Endodermal cell (in vitro differentiated cells): ENCODE results near the gene DCPS. TPM values are rescaled to one million over a fixed set of nuclear protein-coding genes. Genes with fewer than 3 reads are reported as not detected.
"Not testable (repeated sequence)": the region's sequence is repeated elsewhere in the genome, so short reads cannot be mapped to it uniquely, and the experiment has no call there.

Experiments
- DNase-seq: peaks from one replicate; pipeline ENCODE4 v3.0.0-alpha.2; 2017
- H3K27ac ChIP-seq: 2 replicates; pipeline ENCODE4 v1.5.1; 2013; ENCODE audit warnings: mild to moderate bottlenecking, low read depth, low read length, moderate library complexity
- H3K27me3 ChIP-seq: 2 replicates; pipeline ENCODE4 v1.6.1; 2013; ENCODE audit warnings: mild to moderate bottlenecking, low read length, moderate library complexity; ENCODE audit not compliant: insufficient read depth, control insufficient read depth, poor library complexity, severe bottlenecking
- H3K36me3 ChIP-seq: 2 replicates; pipeline ENCODE4 v1.7.0; 2013; ENCODE audit warnings: mild to moderate bottlenecking, low read length, moderate library complexity; ENCODE audit not compliant: control insufficient read depth, insufficient read depth
- H3K4me1 ChIP-seq: one replicate; pipeline ENCODE4 v1.7.0; 2013; ENCODE audit warnings: low read length; ENCODE audit not compliant: control insufficient read depth, insufficient read depth
- H3K4me3 ChIP-seq: 2 replicates; pipeline ENCODE4 v1.5.1; 2013; ENCODE audit warnings: mild to moderate bottlenecking, low read length, moderate library complexity
- H3K9ac ChIP-seq: 2 replicates; pipeline ENCODE4 v1.6.1; 2013; ENCODE audit warnings: mild to moderate bottlenecking, low read length, moderate library complexity; ENCODE audit not compliant: poor library complexity, severe bottlenecking; ENCODE audit errors: extremely low read depth
- H3K9me3 ChIP-seq: 2 replicates; pipeline ENCODE4 v1.6.1; 2013; ENCODE audit warnings: mild to moderate bottlenecking, low read length, moderate library complexity; ENCODE audit not compliant: control insufficient read depth
- H3K27ac Mint-ChIP-seq: 2 replicates; pipeline ENCODE4 v1.8.0; 2020; ENCODE audit warnings: mixed read lengths
- H3K27me3 Mint-ChIP-seq: 2 replicates; pipeline ENCODE4 v1.8.0; 2021; ENCODE audit warnings: mild to moderate bottlenecking, mixed read lengths; ENCODE audit not compliant: insufficient read depth
- H3K36me3 Mint-ChIP-seq: 2 replicates; pipeline ENCODE4 v1.8.0; 2020; ENCODE audit warnings: low read depth, mixed read lengths
- H3K4me1 Mint-ChIP-seq: 2 replicates; pipeline ENCODE4 v1.8.0; 2020; ENCODE audit warnings: mixed read lengths
- H3K4me3 Mint-ChIP-seq: 2 replicates; pipeline ENCODE4 v1.8.0; 2020; ENCODE audit warnings: mild to moderate bottlenecking, moderate library complexity, mixed read lengths
- H3K9me3 Mint-ChIP-seq: 2 replicates; pipeline ENCODE4 v1.8.0; 2020; ENCODE audit warnings: mild to moderate bottlenecking, mixed read lengths
- CTCF ChIP-seq: fragments of 200-600 bp; sonication (generic); conservative IDR thresholded peaks from 2 replicates; pipeline ENCODE4 v1.5.0; 2021; ENCODE audit warnings: antibody characterized with exemption, mild to moderate bottlenecking
- WGBS, 2 experiments: methylation state at CpG; one replicate each; pipeline versions ENCODE4 v1.1.5 to v1.1.7; 2013; ENCODE audit warnings: missing lambda C conversion rate in 2 of 2, mixed read lengths in 1 of 2; ENCODE audit not compliant: insufficient coverage in 1 of 2, insufficient read length in 1 of 2; 5-methylcytosine and 5-hydroxymethylcytosine counted together
- total RNA-seq, 2 donors: library from RNA; stranded (reverse); fragmentation: NEBNext Ultra II Directional in 1 of 2; extraction: Animal tissue kit (Norgen Biotek cat#: 25700) in 1 of 2; gene quantifications; 2 replicates in 1 of 2; 3 replicates in 1 of 2; pipeline ENCODE4 v1.2.1, GENCODE V29; 2021

Gene DCPS
- total RNA-seq, 2 donors from 2014 or later: 19.0 to 22.6 TPM

- Histone ChIP-seq H3K4me1 (no peaks in the 10 kb centered on the region), H3K9ac (no peak overlapping the region), H3K36me3 (peaks cover 4% of the 10 kb centered on the region), H3K27ac (peak overlapping the region; percentile 9), H3K27me3 (no peaks in the 10 kb centered on the region), H3K9me3 (no peaks in the 10 kb centered on the region), H3K4me3 (no peak overlapping the region)
- H3K4me1 Mint-ChIP-seq: peaks cover 9% of the 10 kb centered on the region
- peak; percentile 84 for DNase-seq
- 38 to 55% methylated on average over 3 to 5 of the region's 5 CpGs for WGBS, 2 experiments
- H3K4me3 Mint-ChIP-seq: no peak overlapping the region
- peak; percentile 77 for TF ChIP-seq CTCF
- H3K27ac Mint-ChIP-seq: no peak overlapping the region
- peaks cover 24% of the 10 kb centered on the region for H3K36me3 Mint-ChIP-seq
- H3K27me3 Mint-ChIP-seq: no peaks in the 10 kb centered on the region
- no peaks in the 10 kb centered on the region for H3K9me3 Mint-ChIP-seq
Observed at GRCh38 chr11:126307706-126308105, 3.8 kb downstream of the DCPS start.

- H3K4me1 Mint-ChIP-seq: peaks cover 11% of the 10 kb centered on the region
- WGBS, 2 experiments: 75 to 90% methylated on average over 4 of the region's 4 CpGs
- peaks cover 19% of the 10 kb centered on the region for H3K36me3 Mint-ChIP-seq
- Histone ChIP-seq H3K36me3 (peaks cover 4% of the 10 kb centered on the region), H3K4me1 (peaks cover 4% of the 10 kb centered on the region), H3K27me3 (no peaks in the 10 kb centered on the region), H3K27ac (peak overlapping the region; percentile 18), H3K4me3 (no peak overlapping the region), H3K9ac (no peak overlapping the region), H3K9me3 (no peaks in the 10 kb centered on the region)
- DNase-seq: no peak
- H3K4me3 Mint-ChIP-seq: no peak overlapping the region
- H3K27me3 Mint-ChIP-seq: no peaks in the 10 kb centered on the region
- H3K9me3 Mint-ChIP-seq: no peaks in the 10 kb centered on the region
- TF ChIP-seq CTCF: no peak
- no peak overlapping the region for H3K27ac Mint-ChIP-seq
Observed at GRCh38 chr11:126308271-126308671, 4.4 kb downstream of the DCPS start.

- Mint-ChIP-seq H3K36me3 (peaks cover 17% of the 10 kb centered on the region), H3K4me1 (peaks cover 11% of the 10 kb centered on the region)
- H3K9me3 Mint-ChIP-seq, H3K9me3 ChIP-seq, H3K27ac ChIP-seq, H3K9ac ChIP-seq, H3K27me3 Mint-ChIP-seq, H3K4me3 ChIP-seq, H3K36me3 ChIP-seq, H3K4me1 ChIP-seq, H3K27me3 ChIP-seq, DNase-seq, H3K27ac Mint-ChIP-seq, H3K4me3 Mint-ChIP-seq: not testable (repeated sequence)
- 95 to 96% methylated on average over 3 to 4 of the region's 4 CpGs for WGBS, 2 experiments
Observed at GRCh38 chr11:126308771-126309170, 4.9 kb downstream of the DCPS start.
